ENCODE measurements around the gene PLA2G4C.

The PLA2G4C gene, protein sequence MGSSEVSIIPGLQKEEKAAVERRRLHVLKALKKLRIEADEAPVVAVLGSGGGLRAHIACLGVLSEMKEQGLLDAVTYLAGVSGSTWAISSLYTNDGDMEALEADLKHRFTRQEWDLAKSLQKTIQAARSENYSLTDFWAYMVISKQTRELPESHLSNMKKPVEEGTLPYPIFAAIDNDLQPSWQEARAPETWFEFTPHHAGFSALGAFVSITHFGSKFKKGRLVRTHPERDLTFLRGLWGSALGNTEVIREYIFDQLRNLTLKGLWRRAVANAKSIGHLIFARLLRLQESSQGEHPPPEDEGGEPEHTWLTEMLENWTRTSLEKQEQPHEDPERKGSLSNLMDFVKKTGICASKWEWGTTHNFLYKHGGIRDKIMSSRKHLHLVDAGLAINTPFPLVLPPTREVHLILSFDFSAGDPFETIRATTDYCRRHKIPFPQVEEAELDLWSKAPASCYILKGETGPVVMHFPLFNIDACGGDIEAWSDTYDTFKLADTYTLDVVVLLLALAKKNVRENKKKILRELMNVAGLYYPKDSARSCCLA

DNA sequence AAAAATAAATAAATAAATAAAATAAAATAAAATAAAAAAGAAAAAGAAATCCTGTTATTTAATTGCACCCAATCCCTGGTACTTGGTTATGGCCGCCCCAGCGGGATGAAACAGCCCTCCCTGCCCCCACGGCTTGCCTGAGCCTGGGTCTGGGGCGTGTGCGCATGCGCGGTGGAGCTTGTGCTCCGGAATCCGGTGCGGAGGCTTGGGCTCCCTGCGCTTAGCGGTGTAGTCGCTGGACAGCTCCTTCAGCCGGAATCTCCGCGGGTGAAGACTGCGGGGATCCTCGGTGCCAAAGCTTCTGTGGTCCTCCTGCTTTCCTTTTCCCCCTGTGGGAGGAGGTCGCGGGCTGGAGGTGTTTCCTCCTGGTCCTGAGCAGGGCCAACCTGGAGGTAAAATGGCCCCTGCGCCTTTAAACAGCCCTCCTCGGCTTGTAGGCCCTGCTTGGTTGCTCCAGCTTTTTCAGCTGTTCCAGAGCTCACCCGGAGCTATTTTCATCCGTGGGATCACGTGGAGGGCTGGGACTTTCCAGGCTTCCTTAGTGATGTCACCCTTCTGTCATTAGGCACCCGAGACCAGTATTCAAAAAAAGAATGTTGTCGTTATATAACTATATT lies at the start of gene PLA2G4C:
Gene PLA2G4C, minus strand, starts transcription at position 468 of the 617 bp plus-strand sequence. CDS start 4,288 bp downstream, outside the sequence.
- DNase-seq (ENCODE audit: extremely low read depth in 1 of 2, low read depth in 1 of 2): peak; percentile 55 to 71

DNA sequence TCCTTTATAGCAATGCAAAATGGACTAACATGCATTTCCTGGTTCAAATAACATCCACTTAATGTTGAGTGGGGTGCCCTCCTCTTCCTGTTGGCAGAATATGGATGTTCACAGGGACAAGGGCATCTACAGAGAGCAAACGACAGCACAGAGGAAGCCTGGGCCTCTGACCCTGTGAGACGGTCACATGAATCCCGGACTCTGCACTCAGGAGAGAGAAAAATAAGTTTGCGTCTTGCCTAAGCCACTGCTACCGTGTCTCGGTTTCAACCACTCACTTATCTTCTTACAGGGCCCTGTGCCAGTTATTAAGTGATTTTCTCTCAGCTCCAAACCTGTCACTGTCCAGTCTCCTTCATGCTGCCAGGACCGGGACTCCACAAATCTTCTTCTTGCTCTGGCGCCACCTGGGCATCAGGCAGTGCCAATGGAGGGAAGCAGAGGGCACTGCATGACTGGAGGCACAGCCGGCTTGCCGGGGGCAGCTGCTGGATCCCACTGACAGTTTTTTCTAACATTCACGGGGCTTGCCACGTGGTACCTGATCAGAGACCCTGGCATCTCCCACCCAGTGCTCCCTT lies 47.7 kb upstream of the PLA2G4C start:
- DNase-seq (ENCODE audit: extremely low read depth in 1 of 2, low read depth in 1 of 2): no peak

DNA sequence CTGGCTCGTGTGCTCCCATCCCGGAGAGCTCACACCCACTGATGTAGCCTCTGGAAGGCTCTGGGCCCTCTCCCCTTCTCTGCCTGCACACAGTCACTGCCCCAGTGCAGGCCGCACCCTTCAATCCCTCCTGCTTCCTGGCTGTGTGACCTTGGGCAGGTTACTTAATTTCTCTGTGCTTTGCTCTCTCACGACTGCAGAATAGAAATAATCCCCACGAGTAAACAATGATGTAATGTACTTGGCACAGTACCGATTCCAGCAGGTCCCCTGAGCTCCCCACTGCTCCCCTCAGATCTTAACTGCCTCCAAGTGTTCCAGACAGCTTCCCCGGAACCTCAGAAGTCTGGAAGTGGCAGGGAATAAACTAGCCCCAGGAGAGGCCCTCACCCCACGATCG lies 43.4 kb upstream of the PLA2G4C start:
- no peak for DNase-seq (ENCODE audit: extremely low read depth in 1 of 2, low read depth in 1 of 2)

DNA sequence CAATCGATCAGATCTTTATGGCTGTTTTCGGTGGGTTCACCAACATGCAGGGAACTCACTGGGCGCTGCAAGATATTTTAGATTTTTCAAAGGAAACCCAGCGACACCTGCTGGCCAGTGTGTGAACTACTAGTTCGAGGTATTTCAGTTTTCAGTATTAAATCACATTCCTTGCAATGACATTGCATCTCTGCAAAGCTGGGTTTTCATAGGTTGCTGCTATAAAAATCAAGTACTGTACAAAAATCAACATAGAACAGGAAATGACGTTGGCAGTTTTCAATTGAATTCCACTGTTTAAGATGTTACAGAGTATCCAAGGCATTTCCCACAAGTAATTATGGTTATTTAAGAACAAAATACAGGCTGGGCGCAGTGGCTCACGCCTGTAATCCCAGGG lies 41.9 kb upstream of the PLA2G4C start:
- peak; percentile 12 to 54 for DNase-seq (ENCODE audit: extremely low read depth in 1 of 2, low read depth in 1 of 2)

DNA sequence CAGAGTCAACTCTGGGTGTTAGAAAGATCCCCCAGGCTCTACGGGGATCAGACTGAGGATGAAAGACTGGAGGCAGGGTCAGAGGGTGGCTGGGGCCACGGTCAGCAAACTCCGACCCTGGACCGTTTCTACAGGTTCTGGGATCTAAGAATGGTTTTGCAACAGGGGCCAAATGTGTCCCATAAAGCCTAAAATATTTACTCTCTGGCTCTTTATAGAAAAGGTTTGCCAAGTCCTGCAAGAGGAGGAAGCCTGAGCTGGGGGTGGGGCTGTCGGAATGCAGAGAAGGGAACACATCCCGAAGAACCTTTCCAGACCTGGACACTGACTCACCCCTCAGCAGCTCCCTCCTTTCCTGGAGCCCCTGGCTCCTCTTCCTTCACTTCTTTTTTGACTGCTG lies 38.8 kb upstream of the PLA2G4C start:
- DNase-seq (ENCODE audit: extremely low read depth in 1 of 2, low read depth in 1 of 2): no peak

DNA sequence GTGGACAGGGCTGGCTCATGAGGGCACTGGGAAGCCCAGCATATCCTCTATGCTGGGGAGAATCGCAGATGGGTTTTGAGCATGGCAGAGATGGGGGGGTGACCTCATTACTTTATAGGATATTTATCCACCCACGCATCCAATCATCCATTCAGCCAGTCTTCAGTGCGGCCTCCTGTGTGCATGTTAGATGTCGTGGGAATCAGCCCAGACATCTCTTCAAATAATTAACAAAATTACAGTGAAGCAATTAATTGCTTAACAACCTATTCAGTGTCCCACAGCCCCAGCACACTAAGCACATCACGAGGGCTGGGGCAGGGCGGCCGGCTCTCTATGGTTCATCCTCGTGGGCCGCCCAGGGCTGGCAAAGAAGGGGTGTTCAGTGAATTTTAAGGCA lies 38.0 kb upstream of the PLA2G4C start:
- no peak for DNase-seq (ENCODE audit: extremely low read depth in 1 of 2, low read depth in 1 of 2)

DNA sequence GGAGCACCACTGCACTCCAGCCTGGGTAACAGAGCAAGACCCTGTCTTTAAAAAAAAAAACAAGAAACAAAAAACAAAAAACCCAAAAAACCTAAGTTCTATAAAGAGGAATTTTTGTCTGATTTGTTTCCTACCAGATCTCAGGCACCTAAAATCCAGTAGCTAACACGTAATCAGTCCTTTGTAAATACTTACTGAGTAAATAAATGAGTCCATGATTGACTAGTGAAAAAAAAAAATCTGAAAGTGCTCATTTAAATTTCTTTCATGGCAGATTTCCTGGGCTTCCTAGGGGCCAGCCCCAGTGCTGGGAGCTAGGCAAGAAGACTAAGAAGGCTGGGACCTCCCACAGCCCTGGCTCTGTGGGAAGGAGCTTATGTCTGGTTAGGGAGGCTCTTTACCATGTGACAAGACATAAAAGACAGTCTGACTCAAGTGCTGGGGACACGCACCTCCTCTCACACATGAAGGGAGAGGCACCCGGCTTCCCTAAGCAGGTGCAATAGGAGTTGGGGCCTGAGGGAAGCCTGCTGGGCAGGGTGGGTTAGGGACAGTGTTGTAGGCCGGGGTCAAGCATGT lies 37.1 kb upstream of the PLA2G4C start:
- DNase-seq (ENCODE audit: extremely low read depth in 1 of 2, low read depth in 1 of 2): no peak

DNA sequence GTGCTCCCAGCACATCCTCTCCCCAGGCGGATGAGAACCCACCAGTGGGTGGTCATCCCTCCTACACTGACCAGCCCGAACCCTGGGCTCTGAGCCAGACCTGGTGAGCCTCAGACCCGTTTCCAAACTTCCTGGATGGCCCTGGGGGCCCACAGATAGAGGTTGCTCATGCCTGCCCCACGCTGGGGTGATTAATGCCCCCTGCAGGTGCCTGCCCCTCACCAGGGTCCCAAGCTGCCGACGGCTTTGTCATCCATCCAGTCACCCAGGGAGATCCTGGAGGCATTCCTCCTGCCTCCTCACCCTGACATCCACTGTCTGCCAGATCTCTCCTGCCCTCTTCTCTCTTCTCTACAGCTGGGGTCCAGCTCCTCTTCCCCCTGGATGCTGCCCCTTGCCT lies 28.4 kb upstream of the PLA2G4C start:
- no peak for DNase-seq (ENCODE audit: extremely low read depth in 1 of 2, low read depth in 1 of 2)

DNA sequence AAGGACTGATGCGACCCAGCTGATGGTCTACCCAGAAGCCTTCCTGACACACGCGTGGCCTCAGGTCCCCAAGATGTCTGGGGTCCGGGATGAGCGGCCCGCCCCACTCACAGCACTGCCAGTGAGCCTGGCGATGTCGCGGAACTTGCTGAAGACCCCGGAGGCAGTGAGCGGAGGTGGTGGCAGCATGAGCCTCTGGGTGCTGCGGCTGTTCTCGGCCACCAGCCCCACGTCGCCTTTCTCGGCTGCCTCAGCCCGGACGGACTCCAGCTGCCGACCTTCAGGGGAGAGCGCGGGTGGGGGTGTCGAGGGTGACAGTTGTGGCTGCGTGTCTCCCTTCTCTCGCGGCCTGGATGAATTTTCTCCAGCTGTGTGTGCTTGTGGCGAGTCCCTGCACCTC lies 26.8 kb upstream of the PLA2G4C start:
- DNase-seq (ENCODE audit: extremely low read depth in 1 of 2, low read depth in 1 of 2): no peak

DNA sequence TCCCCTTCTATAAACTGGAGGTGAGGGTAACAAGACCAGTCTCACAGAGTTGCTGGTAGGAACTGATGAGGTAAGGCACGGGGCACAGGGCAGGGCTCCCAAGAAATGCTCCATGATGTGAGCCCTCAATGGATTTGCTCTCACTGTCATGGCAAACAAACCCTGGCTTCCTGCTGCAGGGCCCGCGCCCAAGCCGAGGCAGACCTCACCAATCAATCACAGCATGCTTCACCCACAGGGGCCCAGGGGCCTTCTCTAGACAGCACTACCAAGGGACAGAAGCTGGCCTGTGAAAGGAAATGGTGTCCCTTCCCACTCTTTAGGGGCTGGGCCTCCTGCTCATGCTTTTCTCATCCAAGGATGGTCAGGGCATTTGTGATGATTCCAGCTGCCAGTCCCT lies 25.9 kb upstream of the PLA2G4C start:
- no peak for DNase-seq (ENCODE audit: extremely low read depth in 1 of 2, low read depth in 1 of 2)

DNA sequence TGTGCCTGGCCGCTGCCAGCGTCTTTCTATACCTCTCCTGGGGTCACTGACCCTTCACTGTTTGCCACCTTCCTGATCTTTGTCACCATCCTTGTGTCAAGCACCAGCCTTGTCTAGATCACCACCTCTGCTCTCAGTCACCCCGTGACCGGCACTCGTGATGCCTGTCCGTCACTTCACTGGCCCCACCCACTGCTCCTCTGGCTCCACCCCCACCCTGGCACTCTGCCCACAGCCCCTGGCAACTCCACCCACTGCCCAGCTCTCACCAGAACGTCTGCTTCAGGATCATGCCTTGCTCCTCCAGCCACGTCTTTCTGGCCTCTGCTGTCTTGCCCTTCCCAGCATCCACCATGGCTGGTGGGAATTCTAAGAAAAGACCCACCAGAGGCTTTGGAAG lies 24.8 kb upstream of the PLA2G4C start:
- DNase-seq (ENCODE audit: extremely low read depth in 1 of 2, low read depth in 1 of 2): no peak

DNA sequence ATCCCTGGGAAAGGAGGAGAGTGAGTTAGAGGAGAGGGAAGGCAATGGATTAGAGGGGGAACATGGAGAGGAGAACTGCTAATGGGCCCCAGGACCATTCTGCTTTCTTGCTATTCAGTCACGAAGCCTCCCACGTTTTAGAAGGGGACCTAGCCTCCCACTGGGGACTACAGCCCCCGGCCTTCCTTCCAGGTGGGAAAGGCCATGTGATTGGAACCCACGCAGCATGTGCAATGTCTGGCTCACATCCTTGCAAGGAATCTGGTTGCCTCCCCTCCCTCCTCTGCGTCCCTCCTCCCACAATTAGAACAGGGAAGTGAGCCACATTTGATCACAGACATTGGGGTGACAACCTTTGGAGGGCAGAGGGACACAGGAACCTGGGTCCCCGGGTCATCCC lies 22.5 kb upstream of the PLA2G4C start:
- DNase-seq (ENCODE audit: extremely low read depth in 1 of 2, low read depth in 1 of 2): no peak

DNA sequence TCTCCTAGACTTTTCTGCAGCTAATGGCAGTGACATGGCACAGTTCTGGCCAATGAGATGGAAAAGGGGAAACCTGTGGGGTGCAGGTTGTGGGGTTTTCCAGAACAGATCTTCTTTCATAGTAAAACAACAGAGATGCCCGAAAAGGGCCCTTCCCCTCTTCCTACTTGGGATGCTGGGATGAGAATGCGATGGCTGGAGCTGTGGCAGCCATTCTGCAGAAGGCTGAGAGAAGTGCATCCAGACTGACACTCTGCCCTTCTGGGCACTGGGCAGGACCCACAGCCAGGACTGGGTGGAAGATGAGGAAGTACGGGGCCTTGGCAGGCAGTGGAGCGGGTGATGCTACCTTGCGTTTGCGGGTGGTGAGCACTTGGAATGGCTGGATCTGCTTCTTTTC lies 16.9 kb upstream of the PLA2G4C start:
- no peak for DNase-seq (ENCODE audit: extremely low read depth in 1 of 2, low read depth in 1 of 2)

DNA sequence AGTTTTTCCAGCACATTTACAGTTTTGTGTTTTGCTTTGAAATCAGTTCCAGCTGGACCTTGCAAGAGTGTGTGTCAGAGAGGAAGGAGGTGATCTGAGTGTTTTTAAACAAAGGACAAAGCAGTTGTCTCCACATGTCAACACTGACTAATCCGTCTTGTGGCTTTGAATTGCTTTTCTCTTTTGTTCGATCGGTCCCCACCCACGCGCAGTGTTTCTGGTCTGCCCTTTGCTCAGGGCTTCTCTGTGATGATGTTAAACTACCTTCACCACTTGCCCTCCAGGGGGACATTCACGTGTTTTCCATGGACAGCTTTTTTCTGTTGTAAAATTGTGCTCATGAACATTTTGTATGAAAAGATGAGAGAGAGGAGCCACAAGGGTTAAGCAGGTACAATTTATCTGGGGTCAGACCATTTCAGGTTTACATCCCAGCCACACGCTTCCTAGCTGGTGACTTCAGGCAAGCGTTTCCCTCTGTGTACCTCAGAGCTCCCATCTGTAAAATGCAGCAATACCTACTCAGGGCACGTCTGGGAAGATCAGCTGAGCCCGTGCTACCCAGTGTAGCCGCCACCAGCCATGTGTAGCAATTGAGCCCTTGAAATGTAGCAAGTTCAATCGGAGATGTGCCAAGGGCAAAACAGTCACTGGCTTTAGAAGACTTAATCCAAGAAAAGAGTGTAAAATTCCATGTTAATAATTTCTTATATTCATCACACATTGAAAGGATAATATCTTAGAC lies 13.5 kb upstream of the PLA2G4C start:
- DNase-seq (ENCODE audit: extremely low read depth in 1 of 2, low read depth in 1 of 2): no peak

DNA sequence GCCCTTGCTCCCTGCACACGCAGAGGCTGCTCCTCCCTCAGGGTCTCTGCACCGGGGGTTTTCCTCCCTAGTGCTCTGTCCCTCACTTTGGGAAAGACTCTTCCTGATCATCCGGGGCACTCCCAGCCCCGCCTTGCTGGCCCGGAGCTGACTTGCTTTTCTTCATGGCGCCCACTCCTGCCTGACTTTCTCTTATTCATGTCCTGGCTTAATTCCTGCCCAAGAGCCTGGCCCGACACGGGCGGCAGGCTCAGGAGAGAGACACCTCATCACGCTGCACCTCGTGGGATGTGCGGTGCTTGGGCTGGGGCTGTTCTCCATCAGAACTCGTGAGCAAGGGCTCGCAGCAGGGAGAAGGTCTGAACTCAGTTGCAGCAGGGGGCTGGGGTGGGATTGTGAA lies 11.8 kb upstream of the PLA2G4C start:
- DNase-seq (ENCODE audit: extremely low read depth in 1 of 2, low read depth in 1 of 2): no peak

DNA sequence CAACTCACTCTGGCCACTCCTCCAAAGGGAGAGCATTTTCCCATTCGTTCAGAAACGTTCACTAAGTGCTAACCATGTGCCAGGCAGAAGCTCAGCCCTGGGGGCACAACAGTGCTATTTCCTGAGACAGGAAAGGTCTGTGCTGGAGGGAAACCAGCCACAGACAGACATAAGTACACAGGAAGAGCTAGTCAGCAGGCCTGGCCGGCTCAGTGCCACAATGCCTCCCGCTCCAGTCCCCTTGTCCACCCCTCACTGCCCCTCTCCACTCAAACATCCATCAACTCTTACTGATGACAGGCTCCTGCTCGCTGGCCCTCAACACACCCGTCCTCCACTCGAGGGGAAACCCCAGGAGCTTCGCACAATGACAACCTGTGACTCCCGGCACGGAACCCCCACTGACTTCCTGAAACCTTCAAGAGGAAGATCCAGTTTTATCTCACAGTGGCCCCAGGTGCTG lies 11.3 kb upstream of the PLA2G4C start:
- no peak for DNase-seq (ENCODE audit: extremely low read depth in 1 of 2, low read depth in 1 of 2)

DNA sequence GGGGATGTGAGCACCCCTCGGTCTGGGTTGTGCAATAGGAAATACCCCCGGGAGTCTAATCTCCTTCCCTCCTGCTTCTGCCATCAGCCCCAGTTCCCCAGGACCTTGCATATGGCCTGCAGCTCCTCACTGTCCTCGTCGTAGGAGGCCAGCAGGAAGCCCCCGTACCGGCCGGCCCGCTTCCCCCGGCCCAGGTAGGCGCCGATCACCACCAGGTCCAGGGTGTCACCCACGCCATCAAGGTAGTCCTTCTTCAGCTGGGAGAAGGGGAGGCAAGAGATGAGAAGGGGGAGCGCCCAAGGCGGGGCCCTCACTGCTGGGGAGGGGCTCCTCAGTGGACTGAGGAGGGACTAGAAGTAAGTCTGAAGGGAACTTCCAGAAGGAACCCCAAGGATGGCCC lies 10.4 kb upstream of the PLA2G4C start:
- no peak for DNase-seq (ENCODE audit: extremely low read depth in 1 of 2, low read depth in 1 of 2)

DNA sequence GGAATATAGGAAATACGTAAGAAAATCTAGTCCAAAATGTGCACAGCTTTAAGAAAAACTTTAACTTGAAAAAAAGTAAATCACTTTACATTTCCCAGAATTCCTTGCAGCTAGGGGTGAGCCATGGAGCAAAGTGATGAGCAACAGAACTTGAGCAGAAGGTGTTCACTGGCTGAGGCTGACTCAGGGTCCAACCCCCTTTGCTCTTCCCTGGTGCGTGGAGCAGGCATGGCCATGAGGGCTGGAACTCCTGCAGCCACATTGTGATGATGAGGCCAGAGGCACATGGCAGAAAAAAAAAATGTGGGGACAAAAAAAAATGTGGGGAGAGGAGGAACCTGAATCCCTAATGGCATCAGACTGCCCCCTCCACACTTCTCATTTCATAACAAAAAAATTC lies 9.9 kb upstream of the PLA2G4C start:
- DNase-seq (ENCODE audit: extremely low read depth in 1 of 2, low read depth in 1 of 2): no peak

DNA sequence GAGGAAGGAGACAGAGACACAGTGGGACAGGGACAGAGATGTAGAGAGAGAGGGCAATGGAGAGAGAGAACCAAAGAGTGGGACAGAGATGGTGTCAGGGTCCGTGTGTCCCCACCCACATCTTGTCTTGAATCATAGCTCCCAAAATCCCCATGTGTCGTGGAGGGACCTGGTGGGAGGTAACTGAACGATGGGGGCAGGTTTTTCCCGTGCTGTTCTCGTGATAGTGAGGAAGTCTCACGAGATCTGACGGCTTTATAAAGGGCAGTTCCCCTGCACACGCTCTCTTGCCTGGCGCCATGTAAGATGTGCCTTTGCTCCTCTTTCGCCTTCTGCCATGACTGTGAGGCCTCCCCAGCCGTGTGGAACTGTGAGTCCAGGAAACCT lies 7.5 kb upstream of the PLA2G4C start:
- DNase-seq (ENCODE audit: extremely low read depth in 1 of 2, low read depth in 1 of 2): no peak

DNA sequence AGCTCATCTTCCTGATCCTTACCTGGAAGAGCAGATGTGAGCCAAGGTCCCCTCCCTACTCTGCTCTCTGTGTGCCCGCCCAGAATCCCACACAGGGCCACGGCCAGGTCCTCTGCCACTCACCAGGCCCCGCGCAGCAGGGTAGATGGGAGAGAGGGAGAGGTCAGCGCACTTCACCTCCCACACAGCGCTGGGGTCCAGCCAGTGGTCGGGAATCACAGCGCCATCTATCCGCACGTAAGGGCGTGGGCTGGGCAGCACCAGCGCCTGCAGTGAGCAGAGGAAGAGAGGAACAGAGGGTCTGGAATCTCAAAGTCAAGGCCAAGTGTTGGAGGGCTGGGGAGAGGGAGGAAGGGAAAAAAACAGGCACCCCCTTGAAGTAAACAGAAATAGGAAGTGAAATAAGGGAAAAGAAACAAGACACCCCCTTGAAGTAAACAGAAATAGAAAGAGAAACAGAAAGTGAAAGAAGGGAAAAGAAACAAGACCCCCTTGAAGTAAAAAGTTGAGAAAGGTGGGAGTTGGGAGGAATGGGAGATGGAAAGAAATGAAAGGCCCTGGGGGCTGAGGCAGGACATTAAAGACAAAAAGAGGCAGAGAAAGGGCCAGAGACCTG lies 7.0 kb upstream of the PLA2G4C start:
- no peak for DNase-seq (ENCODE audit: extremely low read depth in 1 of 2, low read depth in 1 of 2)

Measured in activated CD8-positive, alpha-beta memory T cell treated with anti-CD3 and anti-CD28 coated beads for 1 hour (primary cell).